Glomerular visceral epithelial cell (primary cell): Measurements from ENCODE around the gene PANK4.
"Not testable (repeated sequence)": the region's sequence is repeated elsewhere in the genome, so short reads cannot be mapped to it uniquely, and the experiment has no call there.

Experiments used
- DNase-seq: peaks from one replicate; pipeline ENCODE4 v3.0.0-alpha.2; 2016; ENCODE audit errors: extremely low spot score

PANK4 gene

GRCh38 chr1:2558861-2559260, 32.5 kb upstream of the PANK4 start:
- no peak for DNase-seq

- no peak for DNase-seq
Observed at GRCh38 chr1:2558420-2558819, 32.0 kb upstream of the PANK4 start.

DNA sequence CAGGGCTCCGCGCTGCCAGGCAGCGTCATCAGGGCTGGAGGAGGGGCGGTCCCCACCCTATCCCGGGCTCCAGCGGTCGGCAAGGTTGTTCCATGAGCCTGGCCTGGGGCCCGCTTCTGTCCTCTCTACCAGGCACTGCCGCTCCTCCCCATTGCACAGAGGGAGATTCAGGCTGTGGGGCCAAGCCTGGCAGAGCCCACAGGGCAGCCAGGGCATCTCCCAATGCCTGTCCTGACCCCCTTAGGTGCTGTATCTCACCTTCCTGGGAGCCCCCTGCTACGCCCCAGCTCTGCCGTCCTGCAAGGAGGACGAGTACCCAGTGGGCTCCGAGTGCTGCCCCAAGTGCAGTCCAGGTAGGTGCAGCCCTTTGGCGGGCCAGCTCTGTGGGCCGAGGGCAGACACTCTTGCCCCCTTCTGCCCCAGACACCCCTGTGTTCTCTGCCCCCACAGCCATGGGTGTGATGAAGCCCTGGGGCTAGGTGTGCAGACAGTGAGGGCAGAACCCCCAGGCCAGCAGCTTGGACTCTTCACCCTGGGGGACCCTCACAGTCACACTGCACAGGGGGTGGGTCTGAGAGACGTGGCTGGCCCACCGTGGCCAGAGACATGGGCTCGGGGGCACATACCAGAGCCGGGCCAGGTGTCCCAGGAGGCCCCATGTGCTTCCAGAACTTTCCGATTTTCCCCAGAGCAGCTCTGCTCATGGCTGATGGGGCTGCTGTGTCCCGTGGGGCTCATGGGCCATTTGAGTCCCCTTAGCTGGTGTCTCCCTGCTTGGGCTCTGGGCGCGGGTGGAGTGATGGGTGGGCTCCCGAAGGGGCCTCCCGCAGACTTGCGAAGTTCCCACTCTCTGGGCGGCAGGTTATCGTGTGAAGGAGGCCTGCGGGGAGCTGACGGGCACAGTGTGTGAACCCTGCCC, 31.3 kb upstream of the PANK4 start:
- no peak for DNase-seq

DNA sequence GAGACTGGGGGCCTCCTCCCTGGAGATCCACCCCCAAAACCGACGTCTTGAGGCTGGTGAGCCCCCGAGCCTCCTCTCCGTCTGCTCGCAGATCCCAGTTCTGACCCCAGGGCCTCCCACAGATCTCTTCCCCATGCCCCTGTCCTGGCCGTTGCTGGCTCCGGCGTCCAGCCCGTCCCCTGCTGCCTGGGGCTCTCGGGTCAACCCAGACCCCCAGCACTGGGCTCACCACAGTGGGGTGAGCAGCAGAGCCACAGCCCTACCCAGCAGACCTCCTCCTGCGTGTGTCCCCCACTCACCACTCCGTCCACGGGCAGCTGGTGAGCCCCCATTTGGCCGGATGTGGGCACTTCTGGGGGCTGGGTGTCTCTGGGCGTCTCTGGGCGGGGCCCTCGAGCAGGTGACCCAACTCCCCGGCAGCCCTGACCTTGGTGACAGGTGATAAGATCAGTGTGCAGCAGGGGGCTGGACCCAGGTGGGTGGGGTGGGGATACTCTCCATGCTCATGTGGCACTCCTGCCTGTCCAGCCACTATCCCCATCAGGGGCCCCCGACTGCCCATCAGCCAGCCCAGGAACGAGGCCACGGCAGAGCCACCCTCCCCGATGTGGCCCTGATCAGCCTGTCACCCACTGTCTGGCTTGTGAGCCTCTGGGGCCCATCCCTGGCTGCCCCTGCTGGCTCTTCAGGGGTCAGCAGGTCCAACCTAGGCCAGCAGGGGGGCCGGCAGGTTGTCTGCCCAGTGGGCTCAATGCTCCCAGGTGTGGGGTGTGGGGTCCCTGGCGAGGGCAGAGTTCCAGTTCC, 30.5 kb upstream of the PANK4 start:
- DNase-seq: peak; percentile 24

GRCh38 chr1:2556277-2556677, 29.9 kb upstream of the PANK4 start, which contains the start of gene TNFRSF14:
Gene TNFRSF14, plus strand, starts transcription at chr1:2556371. Its CDS starts 294 bp downstream, at chr1:2556665.
- peak; percentile 54 for DNase-seq

GRCh38 chr1:2555634-2556276, 29.4 kb upstream of the PANK4 start:
- DNase-seq: peak; percentile 28

GRCh38 chr1:2554621-2555387, 28.4 kb upstream of the PANK4 start:
- DNase-seq: no peak

DNA sequence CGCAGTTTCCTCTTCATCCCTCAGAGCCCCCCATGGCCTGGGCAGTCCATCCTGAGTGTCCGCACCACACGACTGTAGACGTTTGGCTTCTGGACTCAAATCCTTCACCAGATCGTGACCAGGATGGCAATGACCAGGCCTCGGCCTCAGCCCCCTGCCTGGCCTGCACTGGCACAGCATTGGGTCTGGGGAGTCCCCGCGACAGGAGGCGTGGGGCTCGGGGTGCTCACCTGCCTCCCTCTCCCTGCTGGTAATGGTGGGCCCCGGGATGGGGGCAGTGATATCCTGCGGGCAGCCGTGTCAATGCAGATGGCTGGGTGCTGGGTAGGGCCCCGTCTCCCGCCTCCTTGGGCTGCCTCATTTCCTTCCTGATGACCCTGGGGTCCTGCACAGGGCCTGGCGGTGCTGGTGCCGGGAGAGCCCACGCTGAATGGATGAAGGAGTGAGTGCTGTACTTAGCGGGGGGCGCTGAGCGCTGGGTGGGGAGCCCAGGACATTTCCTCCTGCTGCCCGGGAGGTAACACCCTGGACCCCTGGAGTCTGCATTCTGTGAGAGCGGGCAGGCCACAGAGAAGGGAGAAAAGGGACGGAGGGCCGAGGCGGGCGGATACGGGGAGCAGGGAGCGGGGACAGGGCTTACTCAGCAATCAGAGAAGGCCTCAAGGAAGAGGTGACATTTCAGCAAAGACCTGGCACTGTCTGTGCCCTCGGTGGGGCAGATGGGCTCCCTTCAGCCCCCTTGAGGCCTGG, 27.6 kb upstream of the PANK4 start:
- DNase-seq: no peak

DNA sequence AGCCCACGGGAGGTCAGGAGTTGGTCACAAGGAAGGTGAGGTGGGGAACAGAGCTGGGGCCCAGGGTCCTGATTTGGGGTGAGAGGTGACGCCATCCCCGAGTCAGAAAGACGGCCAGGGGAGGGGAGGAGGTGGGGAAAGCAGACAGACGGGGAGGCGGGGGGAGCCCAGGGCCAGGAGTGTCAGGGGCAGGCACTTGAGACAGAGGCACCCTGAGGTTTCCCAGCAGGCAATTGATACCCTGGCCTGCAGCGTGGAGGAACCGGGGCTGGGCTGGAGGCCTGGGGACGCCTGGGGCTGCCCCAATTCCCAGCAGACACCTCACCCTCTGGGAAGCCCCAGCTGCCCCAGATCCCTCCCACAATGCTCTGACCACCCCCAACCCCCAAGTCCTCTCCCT, 26.7 kb upstream of the PANK4 start:
- not testable (repeated sequence) for DNase-seq

DNA sequence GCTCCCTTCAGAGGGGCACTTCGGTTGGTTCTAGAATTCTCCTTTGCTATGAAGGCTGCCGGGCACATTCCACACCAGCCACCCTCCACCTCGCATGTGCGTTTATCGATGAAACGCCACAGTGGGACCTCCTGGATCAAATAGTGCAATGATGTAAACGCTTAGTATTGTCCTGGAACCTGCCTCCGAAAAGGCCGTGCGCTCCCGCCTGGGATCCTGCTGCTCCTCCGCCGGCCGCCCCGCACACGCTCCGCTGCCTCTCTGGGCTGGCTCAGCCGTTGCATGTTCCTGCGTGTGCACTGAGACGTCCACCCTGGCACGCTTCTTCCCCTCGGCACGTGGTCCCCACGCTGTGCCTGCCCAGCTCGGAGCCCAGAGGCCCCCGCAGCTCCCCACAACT, 25.8 kb upstream of the PANK4 start:
- DNase-seq: no peak

DNA sequence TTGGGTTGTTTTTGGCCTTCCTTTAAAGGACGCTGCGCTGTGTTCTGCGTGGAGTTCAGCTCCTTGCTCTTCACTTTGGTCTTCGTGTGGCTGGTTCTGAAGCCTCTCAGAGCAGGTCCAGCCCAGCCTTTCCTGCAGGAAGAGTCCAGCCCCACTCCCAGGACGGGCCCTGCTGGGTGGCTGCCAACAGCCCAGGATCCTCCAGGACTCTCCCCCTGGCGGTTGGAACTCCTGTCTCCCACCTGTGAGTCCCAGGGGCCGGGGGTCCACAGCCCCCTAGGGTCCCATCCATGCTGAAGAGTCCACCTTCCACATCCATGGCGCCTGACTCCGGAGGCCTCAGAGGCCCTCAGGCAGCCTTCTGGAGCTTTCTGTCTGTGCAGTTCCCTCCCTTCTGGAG, 25.1 kb upstream of the PANK4 start:
- not testable (repeated sequence) for DNase-seq

GRCh38 chr1:2550309-2550861, 24.0 kb upstream of the PANK4 start:
- not testable (repeated sequence) for DNase-seq

- DNase-seq: not testable (repeated sequence)
Observed at GRCh38 chr1:2549367-2550029, 23.1 kb upstream of the PANK4 start.

- peak; percentile 76 for DNase-seq
Observed at GRCh38 chr1:2548068-2548589, 21.7 kb upstream of the PANK4 start.

- DNase-seq: no peak
Observed at GRCh38 chr1:2547210-2548067, 21.0 kb upstream of the PANK4 start.

DNA sequence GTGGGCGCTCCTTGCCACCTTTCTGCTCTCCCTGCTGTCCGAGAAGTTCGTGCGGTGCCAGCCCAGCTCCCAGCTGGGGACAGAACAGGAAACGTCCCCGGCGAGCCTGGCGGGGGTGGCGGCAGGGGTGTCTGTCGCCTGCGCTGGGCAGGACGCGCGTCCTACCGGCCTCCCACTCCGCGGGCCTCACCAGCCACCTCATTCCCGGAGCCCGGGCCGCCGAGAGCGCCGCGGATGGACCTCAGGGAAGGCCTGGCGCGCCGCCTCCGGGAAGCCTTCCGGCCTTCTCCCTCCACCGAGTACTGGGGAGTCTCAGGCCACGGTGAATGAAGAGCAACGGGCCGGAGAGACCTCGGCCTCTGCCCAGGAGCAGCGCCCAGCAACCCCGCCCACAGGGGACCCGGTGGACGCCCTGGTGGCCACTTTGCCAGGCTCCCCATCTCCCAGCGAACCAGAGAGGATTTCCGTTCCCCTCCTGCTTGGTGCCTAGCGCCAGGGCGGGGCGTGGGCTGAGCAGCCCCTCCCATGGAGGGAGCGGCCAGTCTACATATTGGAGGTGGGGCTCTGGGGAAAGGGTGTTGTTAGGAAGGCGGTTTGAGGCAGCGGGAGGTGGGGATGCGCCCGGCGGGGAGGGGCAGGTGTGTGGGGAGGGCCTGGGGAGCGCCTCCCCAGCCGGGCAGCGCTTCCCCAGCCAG, 20.3 kb upstream of the PANK4 start:
- DNase-seq: peak; percentile 65

DNA sequence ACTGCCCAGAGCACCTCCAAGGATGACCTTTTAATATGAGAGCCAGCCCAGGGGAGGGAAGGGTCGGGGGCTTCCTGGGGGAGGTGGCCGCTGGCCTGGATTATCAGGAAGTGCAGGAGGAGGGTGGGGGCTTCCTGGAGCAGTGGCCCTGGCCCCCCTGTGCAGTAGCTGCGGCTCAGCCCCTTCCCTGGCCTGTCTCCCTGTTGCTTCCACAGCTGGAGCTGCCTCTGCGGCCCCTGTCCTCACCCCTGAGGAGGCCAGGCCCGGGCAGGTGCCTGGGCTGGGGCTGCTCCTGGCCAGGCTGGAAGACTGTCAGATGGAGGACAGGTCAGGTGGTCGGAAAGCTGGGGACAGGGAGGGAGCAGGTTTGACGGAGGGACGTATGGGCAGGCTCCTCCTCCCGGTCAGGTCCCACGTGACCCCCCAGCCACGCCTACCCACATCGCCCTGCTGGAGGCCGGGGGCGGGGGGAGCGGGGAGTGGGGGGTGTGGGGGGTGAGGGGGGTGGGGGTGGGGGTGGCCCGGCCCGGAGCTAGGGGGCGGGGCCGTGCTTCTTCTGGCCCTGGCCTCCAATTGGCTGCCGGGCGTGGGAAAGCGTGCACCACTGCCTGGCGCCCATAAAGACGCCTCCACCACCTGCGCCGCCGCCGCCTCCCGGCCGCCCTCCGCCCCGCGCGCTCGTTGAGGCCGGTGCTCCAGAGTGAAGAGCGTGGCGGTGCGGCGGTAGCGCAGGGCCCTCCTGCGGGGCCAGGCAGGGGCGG, 19.5 kb upstream of the PANK4 start:
- DNase-seq: peak; percentile 69
